Caco-2 (cell line): ENCODE data around the gene FXYD2. TPM values are rescaled to one million over a fixed set of nuclear protein-coding genes. Genes with fewer than 3 reads are reported as not detected.

ENCODE experiments used
- BruUV-seq: library from RNA; stranded (reverse); fragments of 400-500 nt; replicated peaks from 2 replicates; lab custom pipeline; 2021; lab: Mats Ljungman, UMichigan
- CTCF ChIA-PET: fragments of 300-600 bp; sonication (Branson Sonifier 250); formaldehyde crosslinking; loops from one replicate; lab custom pipeline; 2022; ENCODE audit warnings: antibody characterized with exemption; lab: Charles Lee
- POLR2A ChIA-PET: fragments of 300-600 bp; sonication (Branson Sonifier 250); formaldehyde crosslinking; loops from one replicate; lab custom pipeline; 2022; ENCODE audit warnings: antibody characterized with exemption; lab: Charles Lee
- DNase-seq, 2 experiments: peaks; one replicate each; pipeline versions ENCODE4 v3.0.0 to v3.0.0-alpha.2; 2020 to 2022
- H3K27me3 ChIP-seq: replicated peaks from 2 replicates; pipeline ENCODE4 v1.6.0; 2011; ENCODE audit warnings: low read length; ENCODE audit not compliant: control insufficient read depth, insufficient read depth
- H3K36me3 ChIP-seq: 2 replicates; pipeline ENCODE4 v1.5.1; 2011; ENCODE audit warnings: low read length; ENCODE audit not compliant: control insufficient read depth, insufficient read depth
- H3K4me1 ChIP-seq: fragments of 250-450 bp; sonication (Bioruptor Pico); 2 replicates; pipeline ENCODE4 v1.5.1; 2020; ENCODE audit warnings: mild to moderate bottlenecking
- H3K4me3 ChIP-seq: 2 replicates; pipeline ENCODE4 v1.5.1; 2011; ENCODE audit warnings: low read depth, mild to moderate bottlenecking, control low read depth, low read length
- H3K9me3 ChIP-seq: fragments of 250-450 bp; sonication (Bioruptor Pico); 2 replicates; pipeline ENCODE4 v1.5.1; 2020; ENCODE audit warnings: mild to moderate bottlenecking, moderate library complexity
- H3K27ac Mint-ChIP-seq: one replicate; pipeline ENCODE4 v1.8.0; 2022; ENCODE audit warnings: mixed read lengths; ENCODE audit not compliant: unreplicated experiment
- H3K27me3 Mint-ChIP-seq: one replicate; pipeline ENCODE4 v1.8.0; 2022; ENCODE audit warnings: mixed read lengths; ENCODE audit not compliant: insufficient read depth, unreplicated experiment
- H3K36me3 Mint-ChIP-seq: one replicate; pipeline ENCODE4 v1.8.0; 2022; ENCODE audit warnings: mild to moderate bottlenecking, mixed read lengths; ENCODE audit not compliant: insufficient read depth, unreplicated experiment
- H3K4me1 Mint-ChIP-seq: one replicate; pipeline ENCODE4 v1.8.0; 2022; ENCODE audit warnings: low read depth, mixed read lengths; ENCODE audit not compliant: unreplicated experiment
- H3K4me3 Mint-ChIP-seq: one replicate; pipeline ENCODE4 v1.8.0; 2022; ENCODE audit warnings: mild to moderate bottlenecking, moderate library complexity, mixed read lengths; ENCODE audit not compliant: unreplicated experiment
- H3K9me3 Mint-ChIP-seq: one replicate; pipeline ENCODE4 v1.8.0; 2022; ENCODE audit warnings: mixed read lengths; ENCODE audit not compliant: unreplicated experiment
- intact Hi-C: fragments of 100-400 bp; cut with micrococcal nuclease; formaldehyde crosslinking; loops from one replicate; pipeline ENCODE4 v1.10.0; 2022; ENCODE audit not compliant: unreplicated experiment
- total RNA-seq: library from RNA; stranded (reverse); gene quantifications from 2 replicates; pipeline ENCODE4 v1.2.3, GENCODE V29; 2022
- TF ChIP-seq, protein P1 (sequence below), 2 experiments: fragments of 200-600 bp in 1 of 2; IDR thresholded peaks; 1 replicate in 1 of 2; 2 replicates in 1 of 2; pipeline versions ENCODE4 v1.5.1 to v1.8.0; 2011 to 2022; ENCODE audit warnings: antibody characterized with exemption in 1 of 2, control low read depth in 1 of 2, inconsistent platforms in 1 of 2, low read depth in 1 of 2, low read length in 1 of 2, mild to moderate bottlenecking in 1 of 2, moderate library complexity in 1 of 2; ENCODE audit not compliant: insufficient read depth in 1 of 2, severe bottlenecking in 1 of 2, unreplicated experiment in 1 of 2

FXYD2 gene
- total RNA-seq, 1 experiment from 2014 or later = 0.48 TPM

DNA sequence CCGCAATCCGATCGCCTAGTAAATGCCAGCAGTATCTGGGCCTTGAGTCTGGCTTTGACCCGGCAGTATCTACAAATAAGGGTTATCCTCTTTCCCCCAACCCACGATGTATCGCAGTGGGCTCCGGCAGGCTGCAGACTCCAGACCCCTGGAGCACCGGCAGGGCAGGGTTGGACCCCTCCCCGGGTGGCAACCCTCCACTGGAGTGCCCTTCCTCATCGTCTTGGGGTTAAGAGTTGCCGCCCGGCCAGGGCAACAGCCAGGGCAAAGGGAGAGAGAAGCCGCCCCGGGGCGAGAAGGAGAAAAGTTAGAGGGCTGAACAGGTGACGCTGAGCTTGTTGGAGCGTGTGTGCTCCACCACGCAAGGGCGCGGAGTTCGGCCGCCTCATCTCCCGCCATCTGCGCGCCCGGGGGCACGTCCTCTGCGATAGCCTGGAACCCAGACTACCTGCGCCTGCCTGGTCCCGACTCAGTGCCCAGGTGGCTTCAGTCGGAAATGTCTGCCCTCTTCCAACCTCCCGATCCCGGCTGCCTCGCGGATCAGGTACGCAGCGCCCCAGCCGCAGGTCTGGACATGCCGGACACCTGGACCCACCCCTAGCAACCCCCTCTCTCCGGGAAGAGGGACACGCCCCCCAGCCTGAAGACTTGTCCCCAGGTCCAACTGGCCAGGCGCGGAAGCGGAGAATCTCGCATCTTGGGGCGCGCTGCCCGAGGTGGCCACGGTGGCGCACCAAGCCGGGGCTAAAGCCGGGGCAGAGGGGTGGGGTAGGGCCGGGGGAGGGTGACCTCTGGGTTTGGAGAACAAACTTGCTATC lies 28.7 kb downstream of the FXYD2 start:
- intact Hi-C loops = loop anchor here (5.0 kb wide), 1 partner anchor 1651 kb away; no protein-coding TSS in a partner anchor

DNA sequence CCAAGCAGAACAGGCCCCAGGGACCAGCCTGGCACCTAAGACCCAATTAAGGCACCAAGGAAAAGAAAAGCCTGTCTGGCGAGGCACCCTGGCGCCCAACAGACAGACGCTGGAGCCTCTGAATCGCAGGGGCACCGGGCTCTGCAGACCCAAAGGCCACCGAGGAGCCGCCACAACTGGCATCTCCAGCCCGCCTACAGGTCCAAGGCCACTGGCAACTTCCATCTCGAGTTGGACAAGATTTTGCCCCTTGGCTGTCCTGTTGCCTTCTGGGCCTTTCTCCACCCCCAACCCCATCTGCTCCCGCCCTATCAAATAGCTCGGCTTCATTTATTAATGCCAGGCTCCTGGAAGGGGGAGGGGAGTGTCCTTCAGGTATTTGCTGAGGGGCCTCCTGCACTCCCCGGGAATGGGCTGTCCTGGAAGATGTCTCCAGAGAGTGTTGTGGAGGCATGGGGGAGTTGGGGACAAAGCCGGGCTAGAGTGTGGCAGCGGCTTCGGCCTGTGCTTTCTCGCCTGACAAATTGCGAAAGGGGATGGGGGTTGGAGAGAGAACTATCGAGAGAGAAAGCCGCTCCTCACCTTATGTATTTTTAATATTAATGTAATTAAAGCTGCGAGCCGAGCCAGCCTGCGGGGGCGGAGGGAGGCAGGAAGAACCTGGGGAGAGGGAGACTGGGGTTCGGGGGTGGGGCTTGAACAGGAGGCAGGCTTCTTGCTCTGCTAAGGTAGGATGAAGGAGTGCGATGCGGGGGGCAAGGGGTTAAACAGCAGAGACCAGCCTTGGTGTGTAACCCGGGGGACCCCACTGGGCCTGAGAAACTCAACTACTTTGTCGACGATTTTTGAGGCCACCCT lies 29.5 kb downstream of the FXYD2 start:
- POLR2A ChIA-PET = no interaction called here
- DNase-seq = no peak
- Histone ChIP-seq H3K4me3 (no peak overlapping the region), H3K9me3 (no peaks in the 10 kb centered on the region), H3K4me1 (peaks cover 18% of the 10 kb centered on the region), H3K27me3 (peaks cover 12% of the 10 kb centered on the region), H3K36me3 (no peaks in the 10 kb centered on the region)
- CTCF ChIA-PET = interaction anchor here (1.1 kb wide), 1 partner anchor 13 kb away, joined by 4 read pairs; no protein-coding TSS in a partner anchor
- no TSS peak for BruUV-seq
- TF ChIP-seq, protein P1, sequence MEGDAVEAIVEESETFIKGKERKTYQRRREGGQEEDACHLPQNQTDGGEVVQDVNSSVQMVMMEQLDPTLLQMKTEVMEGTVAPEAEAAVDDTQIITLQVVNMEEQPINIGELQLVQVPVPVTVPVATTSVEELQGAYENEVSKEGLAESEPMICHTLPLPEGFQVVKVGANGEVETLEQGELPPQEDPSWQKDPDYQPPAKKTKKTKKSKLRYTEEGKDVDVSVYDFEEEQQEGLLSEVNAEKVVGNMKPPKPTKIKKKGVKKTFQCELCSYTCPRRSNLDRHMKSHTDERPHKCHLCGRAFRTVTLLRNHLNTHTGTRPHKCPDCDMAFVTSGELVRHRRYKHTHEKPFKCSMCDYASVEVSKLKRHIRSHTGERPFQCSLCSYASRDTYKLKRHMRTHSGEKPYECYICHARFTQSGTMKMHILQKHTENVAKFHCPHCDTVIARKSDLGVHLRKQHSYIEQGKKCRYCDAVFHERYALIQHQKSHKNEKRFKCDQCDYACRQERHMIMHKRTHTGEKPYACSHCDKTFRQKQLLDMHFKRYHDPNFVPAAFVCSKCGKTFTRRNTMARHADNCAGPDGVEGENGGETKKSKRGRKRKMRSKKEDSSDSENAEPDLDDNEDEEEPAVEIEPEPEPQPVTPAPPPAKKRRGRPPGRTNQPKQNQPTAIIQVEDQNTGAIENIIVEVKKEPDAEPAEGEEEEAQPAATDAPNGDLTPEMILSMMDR (IDR thresholded peaks at IDR 0.05; ENCODE audit: insufficient read depth in 1 of 2, low read depth in 1 of 2, low read length in 1 of 2, severe bottlenecking in 1 of 2, unreplicated experiment in 1 of 2) = no peak
- Mint-ChIP-seq H3K4me1 (peaks cover 9% of the 10 kb centered on the region), H3K27ac (no peak overlapping the region), H3K36me3 (no peaks in the 10 kb centered on the region), H3K27me3 (peaks cover 36% of the 10 kb centered on the region), H3K4me3 (peak overlapping the region; percentile 41), H3K9me3 (no peaks in the 10 kb centered on the region)
- intact Hi-C loops = loop anchor here (5.0 kb wide), 1 partner anchor 1652 kb away; no protein-coding TSS in a partner anchor

More for the DNA sequence above, 28.7 kb downstream of the FXYD2 start:
- no peak for DNase-seq
- H3K27ac Mint-ChIP-seq = no peak overlapping the region
- no peaks in the 10 kb centered on the region for H3K9me3 ChIP-seq
- no TSS peak for BruUV-seq
- peak overlapping the region; percentile 41 for H3K4me3 Mint-ChIP-seq
- TF ChIP-seq, protein P1 (IDR thresholded peaks at IDR 0.05; ENCODE audit: insufficient read depth in 1 of 2, low read depth in 1 of 2, low read length in 1 of 2, severe bottlenecking in 1 of 2, unreplicated experiment in 1 of 2) = no peak
- ChIA-PET CTCF (interaction anchor here (0.7 kb wide), 1 partner anchor 37 kb away, joined by 3 read pairs; no protein-coding TSS in a partner anchor), POLR2A (no interaction called here)
- H3K4me3 ChIP-seq = peak overlapping the region; percentile 38
- no peaks in the 10 kb centered on the region for H3K36me3 Mint-ChIP-seq
- H3K36me3 ChIP-seq = no peaks in the 10 kb centered on the region
- H3K4me1 Mint-ChIP-seq = peaks cover 9% of the 10 kb centered on the region
- peaks cover 12% of the 10 kb centered on the region for H3K27me3 ChIP-seq
- no peaks in the 10 kb centered on the region for H3K9me3 Mint-ChIP-seq
- peaks cover 33% of the 10 kb centered on the region for H3K27me3 Mint-ChIP-seq
- H3K4me1 ChIP-seq = peaks cover 18% of the 10 kb centered on the region

DNA sequence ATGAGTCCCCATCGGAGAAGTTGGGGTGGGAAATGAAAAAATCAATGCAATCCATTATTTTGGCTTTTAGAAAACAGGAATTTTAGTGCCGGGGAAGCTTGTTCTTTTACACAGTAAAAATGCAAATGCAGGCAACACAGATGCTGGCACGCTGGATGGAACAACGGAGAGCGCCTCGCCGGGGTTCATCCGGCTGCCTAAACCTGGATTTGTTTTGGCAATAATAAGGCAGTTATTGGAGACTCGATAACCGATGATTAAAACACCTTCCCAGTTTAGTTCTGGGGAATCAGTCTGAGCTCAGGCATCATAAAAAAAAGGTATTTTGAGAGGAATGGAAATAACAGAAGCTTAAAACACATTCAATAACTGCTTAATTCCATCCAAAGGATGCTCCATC lies 30.4 kb downstream of the FXYD2 start:
- Histone ChIP-seq H3K27me3 (peaks cover 12% of the 10 kb centered on the region), H3K9me3 (no peaks in the 10 kb centered on the region), H3K4me1 (peaks cover 14% of the 10 kb centered on the region), H3K4me3 (no peak overlapping the region), H3K36me3 (no peaks in the 10 kb centered on the region)
- BruUV-seq = no TSS peak
- ChIA-PET CTCF (interaction anchor here (1.1 kb wide), 1 partner anchor 13 kb away, joined by 4 read pairs; no protein-coding TSS in a partner anchor), POLR2A (no interaction called here)
- no peak overlapping the region for H3K27ac Mint-ChIP-seq
- TF ChIP-seq, protein P1 (IDR thresholded peaks at IDR 0.05; ENCODE audit: insufficient read depth in 1 of 2, low read depth in 1 of 2, low read length in 1 of 2, severe bottlenecking in 1 of 2, unreplicated experiment in 1 of 2) = no peak
- intact Hi-C loops = no loop called here
- H3K4me1 Mint-ChIP-seq = no peaks in the 10 kb centered on the region
- H3K9me3 Mint-ChIP-seq = no peaks in the 10 kb centered on the region
- no peak for DNase-seq
- H3K4me3 Mint-ChIP-seq = no peak overlapping the region
- H3K27me3 Mint-ChIP-seq = peaks cover 36% of the 10 kb centered on the region
- no peaks in the 10 kb centered on the region for H3K36me3 Mint-ChIP-seq
